Stimulated activated naive CD8-positive, alpha-beta T cell treated with anti-CD3 and anti-CD28 coated beads, Interleukin-15, amount 100 ng/mL, for 72 hours (primary cell): ENCODE measurements around the gene CD2AP.
"Not testable (repeated sequence)": the region's sequence is repeated elsewhere in the genome, so short reads cannot be mapped to it uniquely, and the experiment has no call there.

Experiments
- ATAC-seq: fragments of 150-1000 bp; cut with Tn5 transposase; 2 replicates; pipeline ENCODE4 v1.10.0; 2021; ENCODE audit warnings: mild to moderate bottlenecking, moderate library complexity
- DNase-seq, 2 donors: peaks; one replicate each; pipeline ENCODE4 v3.0.0; 2021 to 2022
- H3K27ac Mint-ChIP-seq, 2 donors: one replicate each; pipeline ENCODE4 v1.8.0; 2022; ENCODE audit warnings: mild to moderate bottlenecking in 2 of 2, mixed read lengths in 2 of 2, moderate library complexity in 2 of 2
- H3K27me3 Mint-ChIP-seq: one replicate; pipeline ENCODE4 v1.8.0; 2022; ENCODE audit warnings: mixed read lengths
- H3K4me1 Mint-ChIP-seq: one replicate; pipeline ENCODE4 v1.8.0; 2022; ENCODE audit warnings: mild to moderate bottlenecking, mixed read lengths
- H3K4me3 Mint-ChIP-seq, 2 donors: one replicate each; pipeline ENCODE4 v1.8.0; 2022; ENCODE audit warnings: mild to moderate bottlenecking in 2 of 2, mixed read lengths in 2 of 2, moderate library complexity in 1 of 2
- H3K9me3 Mint-ChIP-seq, 2 donors: one replicate each; pipeline ENCODE4 v1.8.0; 2022; ENCODE audit warnings: mixed read lengths in 2 of 2

Gene CD2AP

GRCh38 chr6:47626782-47627181, 149.2 kb downstream of the CD2AP start:
- H3K4me3 Mint-ChIP-seq = no peak overlapping the region
- H3K27me3 Mint-ChIP-seq = no peaks in the 10 kb centered on the region
- no peak overlapping the region for H3K27ac Mint-ChIP-seq
- no peak for ATAC-seq
- DNase-seq = no peak
- H3K9me3 Mint-ChIP-seq = no peaks in the 10 kb centered on the region
- H3K4me1 Mint-ChIP-seq = peaks cover 6% of the 10 kb centered on the region

GRCh38 chr6:47628448-47629272, 151.1 kb downstream of the CD2AP start:
- Mint-ChIP-seq H3K4me1 (peaks cover 11% of the 10 kb centered on the region), H3K9me3 (no peaks in the 10 kb centered on the region), H3K4me3 (no peak overlapping the region), H3K27me3 (no peaks in the 10 kb centered on the region), H3K27ac (no peak overlapping the region)
- ATAC-seq (no peak), DNase-seq (no peak)

- H3K4me1 Mint-ChIP-seq = peaks cover 11% of the 10 kb centered on the region
- no peak for DNase-seq
- no peak overlapping the region for H3K4me3 Mint-ChIP-seq
- H3K27ac Mint-ChIP-seq = no peak overlapping the region
- no peaks in the 10 kb centered on the region for H3K27me3 Mint-ChIP-seq
- no peaks in the 10 kb centered on the region for H3K9me3 Mint-ChIP-seq
- no peak for ATAC-seq
These were observed 152.4 kb downstream of the CD2AP start for GRCh38 chr6:47629954-47630353.

- no peaks in the 10 kb centered on the region for H3K27me3 Mint-ChIP-seq
- ATAC-seq = no peak
- no peaks in the 10 kb centered on the region for H3K9me3 Mint-ChIP-seq
- H3K27ac Mint-ChIP-seq = no peak overlapping the region
- DNase-seq = no peak
- peaks cover 11% of the 10 kb centered on the region for H3K4me1 Mint-ChIP-seq
- no peak overlapping the region for H3K4me3 Mint-ChIP-seq
These were observed 153.0 kb downstream of the CD2AP start for GRCh38 chr6:47630587-47630986.

GRCh38 chr6:47631269-47631772, 153.7 kb downstream of the CD2AP start:
- H3K9me3 Mint-ChIP-seq = no peaks in the 10 kb centered on the region
- DNase-seq (peak in 1 of 2 donors; percentile 17), ATAC-seq (peak; percentile 67)
- H3K4me1 Mint-ChIP-seq = peaks cover 11% of the 10 kb centered on the region
- H3K27ac Mint-ChIP-seq = no peak overlapping the region
- no peak overlapping the region for H3K4me3 Mint-ChIP-seq
- H3K27me3 Mint-ChIP-seq = no peaks in the 10 kb centered on the region

DNA sequence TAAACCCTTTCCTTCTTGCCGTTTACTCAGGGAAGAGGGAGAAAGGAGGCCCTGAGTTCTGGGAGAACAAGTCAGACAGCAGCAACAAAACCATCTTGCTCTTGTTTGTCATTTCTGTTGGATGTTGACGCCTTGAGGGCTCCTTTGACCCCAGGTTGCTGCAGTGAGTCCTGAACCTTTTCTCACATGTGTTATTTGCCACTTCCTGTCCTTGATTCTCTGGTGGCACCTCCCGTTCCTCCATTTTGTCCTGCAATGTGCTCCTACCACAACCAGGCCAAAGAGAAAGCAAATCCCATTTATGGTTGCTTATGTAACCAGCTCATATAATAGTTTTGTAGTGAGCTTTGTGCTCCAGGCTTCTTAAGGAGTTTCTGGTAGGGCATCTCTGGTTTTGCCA, 154.2 kb downstream of the CD2AP start:
- Mint-ChIP-seq H3K4me1 (peaks cover 11% of the 10 kb centered on the region), H3K27me3 (no peaks in the 10 kb centered on the region), H3K9me3 (no peaks in the 10 kb centered on the region), H3K27ac (peak overlapping the region in 1 of 2 donors; percentile 47), H3K4me3 (no peak overlapping the region)
- peak; percentile 23 for ATAC-seq
- DNase-seq = no peak

DNA sequence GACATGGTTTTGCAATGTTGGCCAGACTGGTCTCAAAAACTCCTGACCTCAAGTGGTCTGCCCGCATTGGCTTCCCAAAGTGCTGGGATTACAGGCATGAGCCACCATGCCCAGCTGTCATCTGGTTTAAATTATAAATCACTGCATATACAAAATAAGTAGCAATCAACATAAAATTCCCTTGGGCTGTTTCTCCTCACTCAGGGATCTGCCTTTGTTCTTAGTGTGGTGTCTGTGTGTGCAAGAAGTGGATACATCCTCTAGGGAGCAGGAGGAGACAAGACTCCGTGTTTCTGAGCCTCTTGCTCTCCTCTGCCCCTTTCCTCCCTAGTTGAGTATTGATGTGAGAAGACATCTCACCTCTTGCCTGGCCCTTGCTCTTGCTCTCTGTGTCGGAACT, 155.6 kb downstream of the CD2AP start:
- Mint-ChIP-seq H3K27me3 (no peaks in the 10 kb centered on the region), H3K9me3 (peaks cover 0 to 5% of the 10 kb centered on the region in 2 donors), H3K4me1 (peaks cover 11% of the 10 kb centered on the region), H3K27ac (no peak overlapping the region), H3K4me3 (no peak overlapping the region)
- DNase-seq (no peak), ATAC-seq (no peak)

- peak overlapping the region in 1 of 2 donors; percentile 23 for H3K27ac Mint-ChIP-seq
- DNase-seq = no peak
- H3K4me1 Mint-ChIP-seq = peaks cover 11% of the 10 kb centered on the region
- no peak for ATAC-seq
- peaks cover 0 to 5% of the 10 kb centered on the region in 2 donors for H3K9me3 Mint-ChIP-seq
- peaks cover 9% of the 10 kb centered on the region for H3K27me3 Mint-ChIP-seq
- H3K4me3 Mint-ChIP-seq = no peak overlapping the region
These were observed 156.8 kb downstream of the CD2AP start for GRCh38 chr6:47634210-47635047.

DNA sequence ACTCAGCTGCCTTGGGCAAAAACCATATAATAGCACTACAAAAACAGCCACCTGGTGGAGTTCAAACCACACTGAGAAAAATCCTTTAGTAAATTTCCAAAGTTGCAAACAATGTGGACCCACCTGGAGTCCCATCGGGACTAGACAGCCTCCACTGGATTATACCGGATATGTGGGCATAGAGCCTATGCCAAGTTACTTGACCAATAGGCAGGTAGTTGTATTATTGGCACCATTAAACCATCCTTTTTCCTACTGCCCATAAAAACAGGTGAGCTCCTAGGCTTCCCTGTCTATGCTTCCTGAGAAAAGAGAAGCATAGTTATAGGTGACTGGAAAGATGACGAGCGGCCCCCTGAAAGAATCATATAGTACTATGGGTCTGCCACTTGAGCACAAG, 169.1 kb downstream of the CD2AP start:
- H3K4me3 Mint-ChIP-seq = no peak overlapping the region
- H3K9me3 Mint-ChIP-seq = peaks cover under 1 to 6% of the 10 kb centered on the region in 2 donors
- DNase-seq = no peak
- H3K4me1 Mint-ChIP-seq = no peaks in the 10 kb centered on the region
- H3K27ac Mint-ChIP-seq = no peak overlapping the region
- no peak for ATAC-seq
- peaks cover under 1% of the 10 kb centered on the region for H3K27me3 Mint-ChIP-seq

GRCh38 chr6:47647188-47647587, 169.6 kb downstream of the CD2AP start:
- ATAC-seq (no peak), DNase-seq (no peak)
- Mint-ChIP-seq H3K4me3 (no peak overlapping the region), H3K27ac (no peak overlapping the region), H3K9me3 (peaks cover 0 to 5% of the 10 kb centered on the region in 2 donors), H3K27me3 (no peaks in the 10 kb centered on the region), H3K4me1 (no peaks in the 10 kb centered on the region)

DNA sequence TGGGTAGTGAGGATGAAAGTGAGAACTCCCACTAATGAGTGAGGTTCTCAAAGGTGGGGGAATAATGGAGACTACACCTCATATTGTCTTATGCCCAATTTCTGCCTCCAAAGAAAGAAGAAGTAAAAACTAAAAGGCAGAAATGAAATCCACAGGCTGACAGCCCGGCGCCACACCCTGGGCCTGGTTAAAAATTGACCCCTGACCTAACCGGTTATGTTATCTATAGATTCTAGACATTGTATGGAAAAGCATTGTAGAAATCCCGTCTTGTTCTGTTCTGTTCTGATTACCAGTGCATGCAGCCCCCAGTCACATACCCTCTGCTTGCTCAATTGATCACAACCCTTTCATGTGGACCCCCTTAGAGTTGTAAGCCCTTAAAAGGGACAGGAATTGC, 170.0 kb downstream of the CD2AP start:
- not testable (repeated sequence) for H3K4me3 Mint-ChIP-seq, DNase-seq, H3K9me3 Mint-ChIP-seq, H3K27ac Mint-ChIP-seq, ATAC-seq, H3K4me1 Mint-ChIP-seq, H3K27me3 Mint-ChIP-seq

GRCh38 chr6:47648031-47648430, 170.4 kb downstream of the CD2AP start:
- ATAC-seq = no peak
- H3K4me1 Mint-ChIP-seq = no peaks in the 10 kb centered on the region
- H3K27ac Mint-ChIP-seq = peak overlapping the region in 1 of 2 donors; percentile 69
- peaks cover 0 to 5% of the 10 kb centered on the region in 2 donors for H3K9me3 Mint-ChIP-seq
- DNase-seq = no peak
- H3K4me3 Mint-ChIP-seq = no peak overlapping the region
- H3K27me3 Mint-ChIP-seq = no peaks in the 10 kb centered on the region

- peaks cover 0 to 5% of the 10 kb centered on the region in 2 donors for H3K9me3 Mint-ChIP-seq
- no peak overlapping the region for H3K27ac Mint-ChIP-seq
- H3K4me1 Mint-ChIP-seq = no peaks in the 10 kb centered on the region
- ATAC-seq = no peak
- H3K4me3 Mint-ChIP-seq = no peak overlapping the region
- no peaks in the 10 kb centered on the region for H3K27me3 Mint-ChIP-seq
- DNase-seq = no peak
These were observed 173.2 kb downstream of the CD2AP start for GRCh38 chr6:47650553-47651432.

GRCh38 chr6:47651505-47651944, 173.9 kb downstream of the CD2AP start:
- no peak overlapping the region for H3K4me3 Mint-ChIP-seq
- ATAC-seq (no peak), DNase-seq (no peak)
- H3K27ac Mint-ChIP-seq = no peak overlapping the region
- H3K4me1 Mint-ChIP-seq = peaks cover 6% of the 10 kb centered on the region
- H3K9me3 Mint-ChIP-seq = peaks cover 0 to 5% of the 10 kb centered on the region in 2 donors
- no peaks in the 10 kb centered on the region for H3K27me3 Mint-ChIP-seq

- Mint-ChIP-seq H3K4me3 (no peak overlapping the region), H3K27ac (no peak overlapping the region), H3K9me3 (no peaks in the 10 kb centered on the region), H3K4me1 (peaks cover 6% of the 10 kb centered on the region), H3K27me3 (no peaks in the 10 kb centered on the region)
- DNase-seq = no peak
- no peak for ATAC-seq
These were observed 176.1 kb downstream of the CD2AP start for GRCh38 chr6:47653706-47654105.
